ENCODE measurements around the gene APCDD1L. TPM values are rescaled to one million over a fixed set of nuclear protein-coding genes. Genes with fewer than 3 reads are reported as not detected.

APCDD1L gene
- total RNA-seq, 1 donor from 2014 or later: 0.86 TPM

GRCh38 chr20:58458342-58459057, 56.7 kb downstream of the APCDD1L start:
- H3K4me3 ChIP-seq (ENCODE audit: low read depth, low read length): no peak overlapping the region
- TF ChIP-seq CTCF (conservative IDR thresholded peaks at IDR 0.05; ENCODE audit: low read depth, low read length): no peak
- no peak for DNase-seq (ENCODE audit: low read depth)

GRCh38 chr20:58457083-58457695, 58.0 kb downstream of the APCDD1L start:
- TF ChIP-seq CTCF (conservative IDR thresholded peaks at IDR 0.05; ENCODE audit: low read depth, low read length): no peak
- no peak for DNase-seq (ENCODE audit: low read depth)
- no peak overlapping the region for H3K4me3 ChIP-seq (ENCODE audit: low read depth, low read length)

- no peak overlapping the region for H3K4me3 ChIP-seq (ENCODE audit: low read depth, low read length)
- TF ChIP-seq CTCF (conservative IDR thresholded peaks at IDR 0.05; ENCODE audit: low read depth, low read length): no peak
- DNase-seq (ENCODE audit: low read depth): no peak
These were observed 60.7 kb downstream of the APCDD1L start for GRCh38 chr20:58454460-58454859.

GRCh38 chr20:58453391-58453790, 61.8 kb downstream of the APCDD1L start:
- no peak for DNase-seq (ENCODE audit: low read depth)
- no peak for TF ChIP-seq CTCF (conservative IDR thresholded peaks at IDR 0.05; ENCODE audit: low read depth, low read length)
- H3K4me3 ChIP-seq (ENCODE audit: low read depth, low read length): no peak overlapping the region

- H3K4me3 ChIP-seq (ENCODE audit: low read depth, low read length): no peak overlapping the region
- no peak for DNase-seq (ENCODE audit: low read depth)
- TF ChIP-seq CTCF (conservative IDR thresholded peaks at IDR 0.05; ENCODE audit: low read depth, low read length): no peak
These were observed 62.4 kb downstream of the APCDD1L start for GRCh38 chr20:58452667-58453255.

- no peak for DNase-seq (ENCODE audit: low read depth)
- no peak for TF ChIP-seq CTCF (conservative IDR thresholded peaks at IDR 0.05; ENCODE audit: low read depth, low read length)
- no peak overlapping the region for H3K4me3 ChIP-seq (ENCODE audit: low read depth, low read length)
These were observed 64.9 kb downstream of the APCDD1L start for GRCh38 chr20:58450254-58450653.
